H1 (cell line): ENCODE data around the gene SCARF1.

ENCODE experiments used
- ATF3 ChIP-seq: IDR thresholded peaks from 2 replicates; pipeline ENCODE4 v1.6.1; 2011; ENCODE audit warnings: low read depth, mild to moderate bottlenecking, low read length; ENCODE audit not compliant: insufficient read depth
- CTCF ChIP-seq, 3 experiments: IDR thresholded peaks; 1 replicate in 2 of 3; 2 replicates in 1 of 3; pipeline versions ENCODE4 v1.5.1 to v1.6.1; 2011; ENCODE audit warnings: low read length in 3 of 3, mild to moderate bottlenecking in 3 of 3, inconsistent platforms in 2 of 3, low read depth in 1 of 3, moderate library complexity in 1 of 3; ENCODE audit not compliant: insufficient read depth in 1 of 3; ENCODE audit errors: control extremely low read depth in 1 of 3
- EGR1 ChIP-seq: IDR thresholded peaks from 2 replicates; pipeline ENCODE4 v1.6.1; 2011; ENCODE audit warnings: low read depth, low read length, borderline replicate concordance
- EZH2 ChIP-seq: fragments of 200-600 bp; sonication (generic); IDR thresholded peaks from 2 replicates; pipeline ENCODE4 v1.7.1; 2012; ENCODE audit warnings: low read depth, mild to moderate bottlenecking, moderate library complexity, low read length, inconsistent platforms; ENCODE audit not compliant: severe bottlenecking
- GTF2F1 ChIP-seq: IDR thresholded peaks from 2 replicates; pipeline ENCODE4 v1.6.1; 2012; ENCODE audit warnings: low read depth, low read length, improper control_type of control experiment, borderline replicate concordance
- MAX ChIP-seq: IDR thresholded peaks from 2 replicates; pipeline ENCODE4 v1.6.1; 2012; ENCODE audit warnings: inconsistent platforms
- PHF8 ChIP-seq: fragments of 200-600 bp; sonication (generic); conservative IDR thresholded peaks from 2 replicates; pipeline ENCODE4 v1.7.1; 2012; ENCODE audit warnings: low read depth, mild to moderate bottlenecking, inconsistent platforms, low read length, moderate library complexity
- POLR2A ChIP-seq, 2 experiments: IDR thresholded peaks; 1 replicate in 1 of 2; 2 replicates in 1 of 2; pipeline ENCODE4 v1.6.1; 2011; ENCODE audit warnings: low read depth in 2 of 2, low read length in 2 of 2, mild to moderate bottlenecking in 2 of 2; ENCODE audit errors: control extremely low read depth in 1 of 2
- SP1 ChIP-seq: IDR thresholded peaks from 2 replicates; pipeline ENCODE4 v1.6.1; 2011; ENCODE audit warnings: low read depth, low read length
- YY1 ChIP-seq: IDR thresholded peaks from 2 replicates; pipeline ENCODE4 v1.6.1; 2011; ENCODE audit warnings: low read depth, mild to moderate bottlenecking, low read length

- TF ChIP-seq EGR1 (no peak), POLR2A (IDR thresholded peaks at IDR 0.05; ENCODE audit: control extremely low read depth in 1 of 2, low read depth in 2 of 2, low read length in 2 of 2) (no peak), PHF8 (no peak), GTF2F1 (no peak), CTCF (IDR thresholded peaks at IDR 0.05; ENCODE audit: control extremely low read depth in 1 of 3, insufficient read depth in 1 of 3, low read depth in 1 of 3, low read length in 3 of 3) (no peak), ATF3 (no peak), YY1 (no peak), EZH2 (no peak), MAX (no peak), SP1 (no peak)
These were observed 10.5 kb downstream of the SCARF1 start for GRCh38 chr17:1634841-1635650.
